Smooth muscle cell (in vitro differentiated cells): ENCODE results near the gene CATSPER3. TPM values are rescaled to one million over a fixed set of nuclear protein-coding genes. Genes with fewer than 3 reads are reported as not detected.

Experiments
- DNase-seq: peaks from one replicate; lab custom pipeline; 2025; ENCODE audit not compliant: unreplicated experiment; lab: John Stamatoyannopoulos, UW
- H2AFZ ChIP-seq: fragments of 200-600 bp; sonication (generic); 2 replicates; pipeline ENCODE4 v1.6.0; 2016; ENCODE audit warnings: antibody characterized with exemption, low read depth, mild to moderate bottlenecking
- H3F3A ChIP-seq: fragments of 200-600 bp; sonication (generic); 2 replicates; pipeline ENCODE4 v1.6.0; 2017; ENCODE audit warnings: antibody characterized with exemption, low read depth
- H3K27ac ChIP-seq: fragments of 200-600 bp; sonication (generic); 2 replicates; pipeline ENCODE4 v1.5.1; 2016; ENCODE audit warnings: low read depth, mild to moderate bottlenecking
- H3K27me3 ChIP-seq: fragments of 200-600 bp; sonication (generic); 2 replicates; pipeline ENCODE4 v1.6.1; 2016; ENCODE audit warnings: low read depth, mild to moderate bottlenecking
- H3K36me3 ChIP-seq: fragments of 200-600 bp; sonication (generic); 2 replicates; pipeline ENCODE4 v1.5.1; 2016; ENCODE audit warnings: low read depth
- H3K4me1 ChIP-seq: fragments of 200-600 bp; sonication (generic); 2 replicates; pipeline ENCODE4 v1.5.1; 2016; ENCODE audit warnings: low read depth
- H3K4me2 ChIP-seq: fragments of 200-600 bp; sonication (generic); 2 replicates; pipeline ENCODE4 v1.6.0; 2016; ENCODE audit warnings: mild to moderate bottlenecking
- H3K4me3 ChIP-seq: fragments of 200-600 bp; sonication (generic); 2 replicates; pipeline ENCODE4 v1.5.1; 2016; ENCODE audit warnings: mild to moderate bottlenecking
- H3K79me2 ChIP-seq: fragments of 200-600 bp; sonication (generic); 2 replicates; pipeline ENCODE4 v1.6.0; 2016; ENCODE audit warnings: low read depth, mild to moderate bottlenecking
- H3K9ac ChIP-seq: fragments of 200-600 bp; sonication (generic); 2 replicates; pipeline ENCODE4 v1.6.0; 2016; ENCODE audit warnings: low read depth
- H3K9me3 ChIP-seq: fragments of 200-600 bp; sonication (generic); replicated peaks from 2 replicates; pipeline ENCODE4 v1.5.1; 2016; ENCODE audit warnings: low read depth
- H4K20me1 ChIP-seq: fragments of 200-600 bp; sonication (generic); 2 replicates; pipeline ENCODE4 v1.6.0; 2016; ENCODE audit warnings: low read depth
- CTCF ChIP-seq: fragments of 200-600 bp; sonication (generic); IDR thresholded peaks from 2 replicates; pipeline ENCODE4 v1.5.1; 2017; ENCODE audit warnings: borderline replicate concordance, mild to moderate bottlenecking, antibody characterized with exemption; ENCODE audit not compliant: insufficient read depth, poor library complexity, severe bottlenecking
- whole genome bisulfite sequencing: methylation state at CpG from one replicate; pipeline ENCODE4 v1.1.7; 2016; ENCODE audit warnings: low lambda C conversion rate; 5-methylcytosine and 5-hydroxymethylcytosine counted together
- polyA plus RNA-seq: library from polyadenylated mRNA; unstranded; fragments of >200 nt; fragmentation: Nextera tagmentation; extraction: Ambion mirVana; gene quantifications from 2 replicates; pipeline ENCODE4 v1.2.1, GENCODE V29; 2016
- total RNA-seq: library from RNA; depleted of rRNA; stranded (reverse); fragments of >200 nt; gene quantifications from 2 replicates; pipeline ENCODE4 v1.2.3, GENCODE V29; 2014

CATSPER3 gene
- total and polyA plus RNA-seq, 2 experiments from 2014 or later: not detected

- DNase-seq: no peak
- 11% methylated on average over 48 of the region's 51 CpGs for WGBS
Observed at GRCh38 chr5:135040333-135041144, 72.8 kb downstream of the CATSPER3 start.

GRCh38 chr5:135041145-135041587 lies 73.5 kb downstream of the CATSPER3 start:
- TF ChIP-seq CTCF: no peak
- Histone ChIP-seq H4K20me1 (no peaks in the 10 kb centered on the region), H3F3A (no peaks in the 10 kb centered on the region), H3K9me3 (no peaks in the 10 kb centered on the region), H3K27ac (no peak overlapping the region), H3K9ac (no peak overlapping the region), H3K4me3 (no peak overlapping the region), H2AFZ (no peak overlapping the region), H3K27me3 (peaks cover 75% of the 10 kb centered on the region), H3K79me2 (peaks cover 39% of the 10 kb centered on the region), H3K4me1 (peaks cover 8% of the 10 kb centered on the region), H3K4me2 (peak overlapping the region; percentile 93), H3K36me3 (no peaks in the 10 kb centered on the region)
- no peak for DNase-seq
- 60% methylated on average over 12 of the region's 12 CpGs for WGBS

More at GRCh38 chr5:135040333-135041144, 72.8 kb downstream of the CATSPER3 start:
- Histone ChIP-seq H4K20me1 (no peaks in the 10 kb centered on the region), H3K9me3 (no peaks in the 10 kb centered on the region), H3K9ac (no peak overlapping the region), H3F3A (no peaks in the 10 kb centered on the region), H3K36me3 (no peaks in the 10 kb centered on the region), H3K4me3 (no peak overlapping the region), H3K27ac (no peak overlapping the region), H2AFZ (peak overlapping the region; percentile 40), H3K4me1 (peaks cover 8% of the 10 kb centered on the region), H3K4me2 (peak overlapping the region; percentile 93), H3K27me3 (peaks cover 75% of the 10 kb centered on the region), H3K79me2 (peaks cover 44% of the 10 kb centered on the region)
- no peak for TF ChIP-seq CTCF

- Histone ChIP-seq H4K20me1 (no peaks in the 10 kb centered on the region), H3K4me3 (no peak overlapping the region), H3K9me3 (no peaks in the 10 kb centered on the region), H3F3A (no peaks in the 10 kb centered on the region), H3K27me3 (peaks cover 75% of the 10 kb centered on the region), H3K36me3 (no peaks in the 10 kb centered on the region), H3K4me2 (no peak overlapping the region), H3K9ac (no peak overlapping the region), H3K79me2 (peaks cover 34% of the 10 kb centered on the region), H3K27ac (no peak overlapping the region), H3K4me1 (peaks cover 8% of the 10 kb centered on the region), H2AFZ (no peak overlapping the region)
- no peak for DNase-seq
- no peak for TF ChIP-seq CTCF
- WGBS: 86% methylated on average over 3 of the region's 3 CpGs
Observed at GRCh38 chr5:135041726-135042125, 74.0 kb downstream of the CATSPER3 start.
